Upper lobe of right lung (tissue), 1 donor: Measurements from ENCODE around the gene CD99. TPM values are rescaled to one million over a fixed set of nuclear protein-coding genes. Genes with fewer than 3 reads are reported as not detected.

Experiments
- ATAC-seq: fragments of 200-7000 bp; cut with Tn5 transposase; one replicate; pipeline ENCODE4 v1.9.1; 2020; ENCODE audit warnings: mild to moderate bottlenecking, moderate library complexity
- DNase-seq: peaks from one replicate; pipeline ENCODE4 v3.0.0-alpha.2; 2020
- H3K27ac ChIP-seq: fragments of 200-600 bp; one replicate; pipeline ENCODE4 v1.8.0; 2022
- H3K27me3 ChIP-seq: fragments of 200-600 bp; one replicate; pipeline ENCODE4 v1.8.0; 2022; ENCODE audit warnings: mild to moderate bottlenecking
- H3K36me3 ChIP-seq: fragments of 200-600 bp; one replicate; pipeline ENCODE4 v1.8.0; 2022
- H3K4me1 ChIP-seq: fragments of 200-600 bp; one replicate; pipeline ENCODE4 v1.8.0; 2022
- H3K4me3 ChIP-seq: fragments of 200-600 bp; one replicate; pipeline ENCODE4 v1.8.0; 2022; ENCODE audit warnings: mild to moderate bottlenecking
- H3K9me3 ChIP-seq: fragments of 200-600 bp; one replicate; pipeline ENCODE4 v1.8.0; 2022
- intact Hi-C: fragments of 100-400 bp; cut with DNase I; formaldehyde crosslinking; loops from one replicate; pipeline ENCODE4 v1.11.0; 2022
- total RNA-seq: library from RNA; stranded (reverse); fragmentation: NEBNext Ultra II Directional; extraction: Animal tissue kit (Norgen Biotek cat#: 25700); gene quantifications from one replicate; pipeline ENCODE4 v1.2.1, GENCODE V29; 2021
- TF ChIP-seq, protein P1 (sequence below): fragments of 200-600 bp; IDR thresholded peaks from one replicate; pipeline ENCODE4 v1.8.0; 2022; ENCODE audit warnings: antibody characterized with exemption
- donor health status: DM: no; HTN: yes; CAD: no; lungs with severe emphysema.

Gene CD99
- total RNA-seq, 1 donor from 2014 or later = 242 TPM

DNA sequence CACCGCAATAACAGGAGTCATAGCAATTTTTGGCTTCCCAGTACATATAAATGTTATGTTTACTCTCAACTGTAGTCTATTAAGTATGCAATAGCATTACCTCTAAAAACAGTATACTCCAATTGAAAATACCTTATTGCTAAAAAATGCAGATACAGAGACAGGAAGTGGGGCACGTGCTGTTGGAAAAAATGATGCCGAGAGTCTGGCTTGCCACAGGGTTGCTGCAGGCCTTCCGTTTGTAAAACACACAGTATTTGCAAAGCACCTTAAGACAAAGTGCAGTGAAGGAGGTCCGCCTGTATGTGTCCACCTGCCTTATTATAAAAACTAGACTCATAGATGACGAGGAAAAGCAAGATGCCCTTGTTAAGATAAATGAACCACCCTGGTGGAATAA is 23.5 kb downstream of the CD99 start:
- no peak overlapping the region for H3K4me3 ChIP-seq
- H3K27me3 ChIP-seq = no peaks in the 10 kb centered on the region
- TF ChIP-seq, protein P1, sequence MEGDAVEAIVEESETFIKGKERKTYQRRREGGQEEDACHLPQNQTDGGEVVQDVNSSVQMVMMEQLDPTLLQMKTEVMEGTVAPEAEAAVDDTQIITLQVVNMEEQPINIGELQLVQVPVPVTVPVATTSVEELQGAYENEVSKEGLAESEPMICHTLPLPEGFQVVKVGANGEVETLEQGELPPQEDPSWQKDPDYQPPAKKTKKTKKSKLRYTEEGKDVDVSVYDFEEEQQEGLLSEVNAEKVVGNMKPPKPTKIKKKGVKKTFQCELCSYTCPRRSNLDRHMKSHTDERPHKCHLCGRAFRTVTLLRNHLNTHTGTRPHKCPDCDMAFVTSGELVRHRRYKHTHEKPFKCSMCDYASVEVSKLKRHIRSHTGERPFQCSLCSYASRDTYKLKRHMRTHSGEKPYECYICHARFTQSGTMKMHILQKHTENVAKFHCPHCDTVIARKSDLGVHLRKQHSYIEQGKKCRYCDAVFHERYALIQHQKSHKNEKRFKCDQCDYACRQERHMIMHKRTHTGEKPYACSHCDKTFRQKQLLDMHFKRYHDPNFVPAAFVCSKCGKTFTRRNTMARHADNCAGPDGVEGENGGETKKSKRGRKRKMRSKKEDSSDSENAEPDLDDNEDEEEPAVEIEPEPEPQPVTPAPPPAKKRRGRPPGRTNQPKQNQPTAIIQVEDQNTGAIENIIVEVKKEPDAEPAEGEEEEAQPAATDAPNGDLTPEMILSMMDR = no peak
- peaks cover 6% of the 10 kb centered on the region for H3K4me1 ChIP-seq
- intact Hi-C loops = no loop called here
- DNase-seq (no peak), ATAC-seq (no peak)
- H3K9me3 ChIP-seq = no peaks in the 10 kb centered on the region
- peaks cover 60% of the 10 kb centered on the region for H3K36me3 ChIP-seq
- H3K27ac ChIP-seq = no peak overlapping the region

DNA sequence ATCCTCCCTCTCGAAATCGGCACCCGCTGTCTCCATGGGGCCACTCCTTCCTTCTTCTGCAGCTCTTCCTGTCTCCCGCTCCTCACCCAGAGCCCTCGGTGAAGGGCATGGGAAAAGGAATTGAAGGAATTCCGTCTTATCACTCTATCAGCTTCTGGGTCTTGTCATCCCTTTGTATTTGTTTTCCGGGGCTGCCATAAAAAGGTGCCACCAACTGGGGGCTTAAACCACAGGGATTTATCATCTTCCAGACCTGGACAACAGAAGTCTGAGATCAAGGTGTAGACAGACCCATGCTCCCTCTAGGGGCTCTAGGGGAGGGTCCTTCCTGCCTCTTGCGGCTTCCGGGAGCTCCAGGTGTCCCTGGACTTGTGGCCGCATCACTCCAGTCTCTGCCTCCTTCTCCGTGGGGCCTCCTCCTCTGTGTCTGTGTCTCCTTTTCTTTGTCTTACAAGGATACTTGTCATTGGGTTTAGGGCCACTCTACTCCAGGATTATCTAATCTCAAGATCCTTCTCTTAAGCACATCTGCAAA is 24.0 kb downstream of the CD99 start:
- Histone ChIP-seq H3K36me3 (peaks cover 66% of the 10 kb centered on the region), H3K27me3 (no peaks in the 10 kb centered on the region), H3K9me3 (no peaks in the 10 kb centered on the region), H3K4me3 (no peak overlapping the region), H3K27ac (no peak overlapping the region), H3K4me1 (peaks cover under 1% of the 10 kb centered on the region)
- TF ChIP-seq, protein P1 = no peak
- no peak for DNase-seq
- intact Hi-C loops = no loop called here
- ATAC-seq = no peak

DNA sequence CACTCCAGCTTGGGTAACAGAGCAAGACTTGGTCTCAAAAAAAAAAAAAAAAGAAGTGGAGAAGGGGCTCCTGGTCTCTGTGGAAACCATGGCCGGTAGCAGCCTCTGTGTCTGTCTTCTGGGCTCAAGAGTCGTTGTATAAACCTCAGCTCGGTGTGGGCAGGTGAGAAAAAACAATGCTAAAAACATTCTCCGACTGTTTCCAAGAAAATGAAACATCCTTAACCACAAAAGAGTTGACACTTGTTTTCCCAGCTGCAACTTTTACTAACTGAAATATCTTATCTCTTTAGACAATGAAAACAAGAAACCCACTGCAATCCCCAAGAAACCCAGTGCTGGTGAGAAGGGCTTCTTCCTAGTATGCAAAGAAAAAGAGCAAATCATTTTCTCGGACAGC is 26.2 kb downstream of the CD99 start:
- Histone ChIP-seq H3K27ac (no peak overlapping the region), H3K4me1 (no peaks in the 10 kb centered on the region), H3K4me3 (no peak overlapping the region), H3K9me3 (no peaks in the 10 kb centered on the region), H3K27me3 (no peaks in the 10 kb centered on the region), H3K36me3 (peaks cover 84% of the 10 kb centered on the region)
- intact Hi-C loops = no loop called here
- no peak for DNase-seq
- TF ChIP-seq, protein P1 = no peak
- no peak for ATAC-seq

DNA sequence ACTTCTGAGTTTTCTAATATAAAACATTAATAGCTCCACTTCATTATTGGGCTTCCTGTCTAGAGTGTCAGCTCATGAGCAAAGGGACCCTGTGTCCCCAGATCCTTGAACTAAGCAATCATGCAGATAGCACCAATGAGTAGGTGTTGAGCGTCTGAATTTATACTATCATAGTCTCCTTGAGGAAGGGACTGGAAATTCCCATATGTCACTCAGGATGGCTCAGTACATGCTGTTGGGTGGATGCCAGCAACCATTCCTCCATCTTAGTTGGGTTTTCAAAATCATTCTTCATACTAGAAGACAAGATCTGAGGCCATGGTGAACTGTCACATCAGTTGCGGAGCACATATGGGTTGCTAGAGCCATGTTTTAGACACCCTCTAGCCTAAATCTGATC is 27.7 kb downstream of the CD99 start:
- Histone ChIP-seq H3K4me3 (no peak overlapping the region), H3K27me3 (no peaks in the 10 kb centered on the region), H3K9me3 (no peaks in the 10 kb centered on the region), H3K36me3 (peaks cover 92% of the 10 kb centered on the region), H3K4me1 (no peaks in the 10 kb centered on the region), H3K27ac (no peak overlapping the region)
- DNase-seq (no peak), ATAC-seq (no peak)
- TF ChIP-seq, protein P1 = no peak
- intact Hi-C loops = no loop called here

DNA sequence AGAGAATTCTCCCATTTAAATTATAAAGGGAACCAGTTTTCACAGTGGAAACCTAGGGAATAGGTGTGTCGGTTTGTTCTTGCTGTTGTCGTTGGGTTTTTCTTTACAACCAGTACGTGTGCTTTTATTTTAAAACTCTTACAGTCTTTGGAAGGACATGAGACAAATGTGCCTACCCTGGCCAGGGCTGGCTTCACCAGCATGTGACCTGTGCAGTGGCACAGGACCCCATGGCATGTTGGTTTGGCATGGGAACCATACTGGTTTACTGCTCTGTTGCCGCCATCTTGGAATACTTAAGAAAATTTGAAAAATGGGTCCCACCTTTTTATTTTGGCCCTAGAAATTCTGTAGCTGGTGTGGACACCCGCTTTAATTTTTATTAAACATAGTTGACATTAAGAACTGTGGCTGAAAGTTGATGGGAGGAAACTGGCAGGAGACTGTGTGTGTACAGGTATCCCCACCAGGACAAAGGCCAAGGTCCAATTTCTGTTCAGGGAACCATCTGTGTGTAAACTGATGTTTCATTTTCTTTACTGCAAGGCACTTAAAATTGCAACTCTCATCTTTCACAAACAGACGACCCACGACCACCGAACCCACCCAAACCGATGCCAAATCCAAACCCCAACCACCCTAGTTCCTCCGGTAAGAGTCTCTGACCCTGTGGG is 28.8 kb downstream of the CD99 start:
- ATAC-seq (no peak), DNase-seq (no peak)
- H3K27ac ChIP-seq = no peak overlapping the region
- no peak overlapping the region for H3K4me3 ChIP-seq
- H3K4me1 ChIP-seq = no peaks in the 10 kb centered on the region
- peaks cover 97% of the 10 kb centered on the region for H3K36me3 ChIP-seq
- intact Hi-C loops = no loop called here
- no peaks in the 10 kb centered on the region for H3K9me3 ChIP-seq
- TF ChIP-seq, protein P1 = no peak
- H3K27me3 ChIP-seq = no peaks in the 10 kb centered on the region
